HepG2 (cell line): ENCODE measurements around the gene COL9A3. TPM values are rescaled to one million over a fixed set of nuclear protein-coding genes. Genes with fewer than 3 reads are reported as not detected.
A peak's percentile ranks its signal among the peaks of the same experiment; 100 is the strongest.

ENCODE experiments used
- CBX5 ChIP-seq: sonication (generic); formaldehyde crosslinking; IDR thresholded peaks from 2 replicates; pipeline ENCODE4 v1.4.0; 2020; ENCODE audit warnings: missing genetic modification reagents, borderline replicate concordance
- FOXC1 ChIP-seq: sonication (generic); formaldehyde crosslinking; IDR thresholded peaks from 2 replicates; pipeline ENCODE4 v1.8.0; 2022; ENCODE audit warnings: mild to moderate bottlenecking, missing genetic modification reagents, borderline replicate concordance
- GATAD1 ChIP-seq: IDR thresholded peaks from 2 replicates; pipeline ENCODE4 v1.6.1; 2016; ENCODE audit warnings: missing genetic modification reagents, missing compliant biosample characterization
- HMG20B ChIP-seq: conservative IDR thresholded peaks from 2 replicates; pipeline ENCODE4 v1.6.1; 2016; ENCODE audit warnings: missing genetic modification reagents, missing compliant biosample characterization
- ZBTB7A ChIP-seq: sonication (generic); formaldehyde crosslinking; IDR thresholded peaks from 2 replicates; pipeline ENCODE4 v1.8.0; 2022; ENCODE audit warnings: mild to moderate bottlenecking, missing genetic modification reagents
- ZNF256 ChIP-seq: sonication (generic); formaldehyde crosslinking; conservative IDR thresholded peaks from 2 replicates; pipeline ENCODE4 v1.4.0; 2020; ENCODE audit warnings: missing genetic modification reagents
- polyA plus RNA-seq, 8 experiments: library from polyadenylated mRNA; depleted of rRNA in 3 of 8; stranded (reverse) in 7 of 8; unstranded in 1 of 8; fragments of >200 nt; fragmentation: Illumina TruSeq in 4 of 8; extraction: Trizol in 4 of 8; gene quantifications; 2 replicates each; pipeline versions ENCODE4 v1.2.1 to v1.2.3, GENCODE V29; 2011 to 2016; ENCODE audit warnings: low read depth in 4 of 8, missing spikeins in 1 of 8, mixed read lengths in 1 of 8; ENCODE audit not compliant: insufficient read depth in 1 of 8
- total RNA-seq, 5 experiments: library from RNA; depleted of rRNA; stranded (reverse); fragments of >200 nt; fragmentation: Illumina TruSeq; extraction: Trizol; gene quantifications; 2 replicates each; pipeline ENCODE4 v1.2.3, GENCODE V29; 2016; ENCODE audit warnings: low read depth in 1 of 5
- TF ChIP-seq, protein P1 (sequence below): sonication (generic); formaldehyde crosslinking; IDR thresholded peaks from 2 replicates; pipeline ENCODE4 v1.4.0; 2020; ENCODE audit warnings: low read depth, mild to moderate bottlenecking, missing genetic modification reagents
- TF ChIP-seq, protein P2 (sequence below): sonication (generic); formaldehyde crosslinking; IDR thresholded peaks from 2 replicates; pipeline ENCODE4 v1.5.0; 2020; ENCODE audit warnings: mild to moderate bottlenecking, low read depth, missing genetic modification reagents, borderline replicate concordance
- TF ChIP-seq, protein P3 (sequence below): sonication (generic); formaldehyde crosslinking; IDR thresholded peaks from 2 replicates; pipeline ENCODE4 v1.9.0; 2022; ENCODE audit warnings: missing genetic modification reagents, mild to moderate bottlenecking, borderline replicate concordance
- TF ChIP-seq, protein P4 (sequence below): sonication (generic); formaldehyde crosslinking; IDR thresholded peaks from 2 replicates; pipeline ENCODE4 v1.5.1; 2020; ENCODE audit warnings: missing genetic modification reagents, mild to moderate bottlenecking, borderline replicate concordance
- TF ChIP-seq, protein P5 (sequence below): IDR thresholded peaks from 2 replicates; pipeline ENCODE4 v1.6.1; 2016; ENCODE audit warnings: missing compliant biosample characterization, missing genetic modification reagents, borderline replicate concordance
- TF ChIP-seq, protein P6 (sequence below): fragments of 450-650 bp; IDR thresholded peaks from 2 replicates; pipeline ENCODE4 v1.6.1; 2017
- TF ChIP-seq, protein P7 (sequence below): IDR thresholded peaks from 2 replicates; pipeline ENCODE4 v1.6.1; 2016

The COL9A3 gene
- total and polyA plus RNA-seq, 2 of the 13 experiments (the other 11 are each of a cell fraction or from before 2014, with no cell fraction given) = 155 to 204 TPM

DNA sequence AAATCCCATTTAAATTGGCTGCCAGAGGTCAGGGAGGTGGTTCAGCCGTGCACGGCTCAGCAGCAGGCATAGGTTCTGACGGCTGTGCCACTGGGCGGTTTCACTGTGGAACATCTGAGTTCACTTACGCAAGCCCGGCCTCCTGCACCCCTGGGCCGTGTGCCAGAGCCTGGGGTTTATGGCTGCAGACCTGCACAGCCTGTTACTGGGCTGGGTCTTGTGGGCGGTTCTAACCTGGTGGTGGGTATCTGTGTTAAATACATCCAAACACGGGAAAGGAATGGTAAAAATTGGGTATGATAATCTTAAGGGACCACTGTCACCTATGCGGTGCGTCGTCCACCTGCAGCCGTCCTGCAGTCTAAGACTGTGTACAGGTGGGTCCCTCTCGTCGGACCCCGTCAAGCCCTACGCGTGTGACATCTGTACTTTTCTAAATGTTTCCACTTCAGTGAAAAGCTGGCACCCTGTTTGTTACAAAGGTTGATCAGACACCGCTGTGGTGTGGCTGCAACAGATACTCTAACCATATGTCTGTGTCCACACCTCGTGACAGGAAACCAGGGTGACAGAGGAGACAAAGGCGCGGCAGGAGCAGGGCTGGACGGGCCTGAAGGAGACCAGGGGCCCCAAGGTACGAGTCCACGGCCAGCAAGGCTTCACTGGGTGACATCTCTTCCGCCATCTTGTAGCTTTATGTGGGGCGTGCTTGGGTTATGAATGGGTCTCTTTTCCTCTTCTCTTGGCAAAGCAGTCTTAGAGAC, 21.5 kb downstream of the COL9A3 start (continued):
- TF ChIP-seq, protein P1, sequence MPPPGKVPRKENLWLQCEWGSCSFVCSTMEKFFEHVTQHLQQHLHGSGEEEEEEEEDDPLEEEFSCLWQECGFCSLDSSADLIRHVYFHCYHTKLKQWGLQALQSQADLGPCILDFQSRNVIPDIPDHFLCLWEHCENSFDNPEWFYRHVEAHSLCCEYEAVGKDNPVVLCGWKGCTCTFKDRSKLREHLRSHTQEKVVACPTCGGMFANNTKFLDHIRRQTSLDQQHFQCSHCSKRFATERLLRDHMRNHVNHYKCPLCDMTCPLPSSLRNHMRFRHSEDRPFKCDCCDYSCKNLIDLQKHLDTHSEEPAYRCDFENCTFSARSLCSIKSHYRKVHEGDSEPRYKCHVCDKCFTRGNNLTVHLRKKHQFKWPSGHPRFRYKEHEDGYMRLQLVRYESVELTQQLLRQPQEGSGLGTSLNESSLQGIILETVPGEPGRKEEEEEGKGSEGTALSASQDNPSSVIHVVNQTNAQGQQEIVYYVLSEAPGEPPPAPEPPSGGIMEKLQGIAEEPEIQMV (CRISPR knock-in tag) = peak; percentile 45; the same call in 1 of the 2 replicates
- TF ChIP-seq GATAD1 (CRISPR knock-in tag) = no peak
- TF ChIP-seq, protein P2, sequence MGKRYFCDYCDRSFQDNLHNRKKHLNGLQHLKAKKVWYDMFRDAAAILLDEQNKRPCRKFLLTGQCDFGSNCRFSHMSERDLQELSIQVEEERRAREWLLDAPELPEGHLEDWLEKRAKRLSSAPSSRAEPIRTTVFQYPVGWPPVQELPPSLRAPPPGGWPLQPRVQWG = no peak
- TF ChIP-seq, protein P3, sequence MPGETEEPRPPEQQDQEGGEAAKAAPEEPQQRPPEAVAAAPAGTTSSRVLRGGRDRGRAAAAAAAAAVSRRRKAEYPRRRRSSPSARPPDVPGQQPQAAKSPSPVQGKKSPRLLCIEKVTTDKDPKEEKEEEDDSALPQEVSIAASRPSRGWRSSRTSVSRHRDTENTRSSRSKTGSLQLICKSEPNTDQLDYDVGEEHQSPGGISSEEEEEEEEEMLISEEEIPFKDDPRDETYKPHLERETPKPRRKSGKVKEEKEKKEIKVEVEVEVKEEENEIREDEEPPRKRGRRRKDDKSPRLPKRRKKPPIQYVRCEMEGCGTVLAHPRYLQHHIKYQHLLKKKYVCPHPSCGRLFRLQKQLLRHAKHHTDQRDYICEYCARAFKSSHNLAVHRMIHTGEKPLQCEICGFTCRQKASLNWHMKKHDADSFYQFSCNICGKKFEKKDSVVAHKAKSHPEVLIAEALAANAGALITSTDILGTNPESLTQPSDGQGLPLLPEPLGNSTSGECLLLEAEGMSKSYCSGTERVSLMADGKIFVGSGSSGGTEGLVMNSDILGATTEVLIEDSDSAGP (CRISPR knock-in tag) = no peak
- no peak for TF ChIP-seq ZNF256
- TF ChIP-seq, protein P4, sequence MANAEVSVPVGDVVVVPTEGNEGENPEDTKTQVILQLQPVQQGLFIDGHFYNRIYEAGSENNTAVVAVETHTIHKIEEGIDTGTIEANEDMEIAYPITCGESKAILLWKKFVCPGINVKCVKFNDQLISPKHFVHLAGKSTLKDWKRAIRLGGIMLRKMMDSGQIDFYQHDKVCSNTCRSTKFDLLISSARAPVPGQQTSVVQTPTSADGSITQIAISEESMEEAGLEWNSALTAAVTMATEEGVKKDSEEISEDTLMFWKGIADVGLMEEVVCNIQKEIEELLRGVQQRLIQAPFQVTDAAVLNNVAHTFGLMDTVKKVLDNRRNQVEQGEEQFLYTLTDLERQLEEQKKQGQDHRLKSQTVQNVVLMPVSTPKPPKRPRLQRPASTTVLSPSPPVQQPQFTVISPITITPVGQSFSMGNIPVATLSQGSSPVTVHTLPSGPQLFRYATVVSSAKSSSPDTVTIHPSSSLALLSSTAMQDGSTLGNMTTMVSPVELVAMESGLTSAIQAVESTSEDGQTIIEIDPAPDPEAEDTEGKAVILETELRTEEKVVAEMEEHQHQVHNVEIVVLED = no peak
- no peak for TF ChIP-seq ZBTB7A (CRISPR knock-in tag)
- TF ChIP-seq, protein P5, sequence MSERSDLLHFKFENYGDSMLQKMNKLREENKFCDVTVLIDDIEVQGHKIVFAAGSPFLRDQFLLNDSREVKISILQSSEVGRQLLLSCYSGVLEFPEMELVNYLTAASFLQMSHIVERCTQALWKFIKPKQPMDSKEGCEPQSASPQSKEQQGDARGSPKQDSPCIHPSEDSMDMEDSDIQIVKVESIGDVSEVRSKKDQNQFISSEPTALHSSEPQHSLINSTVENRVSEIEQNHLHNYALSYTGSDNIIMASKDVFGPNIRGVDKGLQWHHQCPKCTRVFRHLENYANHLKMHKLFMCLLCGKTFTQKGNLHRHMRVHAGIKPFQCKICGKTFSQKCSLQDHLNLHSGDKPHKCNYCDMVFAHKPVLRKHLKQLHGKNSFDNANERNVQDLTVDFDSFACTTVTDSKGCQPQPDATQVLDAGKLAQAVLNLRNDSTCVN (CRISPR knock-in tag) = no peak
- TF ChIP-seq CBX5 (CRISPR knock-in tag) = no peak
- TF ChIP-seq, protein P6, sequence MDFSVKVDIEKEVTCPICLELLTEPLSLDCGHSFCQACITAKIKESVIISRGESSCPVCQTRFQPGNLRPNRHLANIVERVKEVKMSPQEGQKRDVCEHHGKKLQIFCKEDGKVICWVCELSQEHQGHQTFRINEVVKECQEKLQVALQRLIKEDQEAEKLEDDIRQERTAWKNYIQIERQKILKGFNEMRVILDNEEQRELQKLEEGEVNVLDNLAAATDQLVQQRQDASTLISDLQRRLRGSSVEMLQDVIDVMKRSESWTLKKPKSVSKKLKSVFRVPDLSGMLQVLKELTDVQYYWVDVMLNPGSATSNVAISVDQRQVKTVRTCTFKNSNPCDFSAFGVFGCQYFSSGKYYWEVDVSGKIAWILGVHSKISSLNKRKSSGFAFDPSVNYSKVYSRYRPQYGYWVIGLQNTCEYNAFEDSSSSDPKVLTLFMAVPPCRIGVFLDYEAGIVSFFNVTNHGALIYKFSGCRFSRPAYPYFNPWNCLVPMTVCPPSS = no peak
- TF ChIP-seq, protein P7, sequence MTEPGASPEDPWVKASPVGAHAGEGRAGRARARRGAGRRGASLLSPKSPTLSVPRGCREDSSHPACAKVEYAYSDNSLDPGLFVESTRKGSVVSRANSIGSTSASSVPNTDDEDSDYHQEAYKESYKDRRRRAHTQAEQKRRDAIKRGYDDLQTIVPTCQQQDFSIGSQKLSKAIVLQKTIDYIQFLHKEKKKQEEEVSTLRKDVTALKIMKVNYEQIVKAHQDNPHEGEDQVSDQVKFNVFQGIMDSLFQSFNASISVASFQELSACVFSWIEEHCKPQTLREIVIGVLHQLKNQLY = no peak
- TF ChIP-seq HMG20B (CRISPR knock-in tag) = no peak
- TF ChIP-seq FOXC1 (CRISPR knock-in tag) = no peak
